GM12873 (cell line): ENCODE measurements around the gene CCNT1.

Source experiments
- TF ChIP-seq, protein P1 (sequence below): IDR thresholded peaks from 2 replicates; pipeline ENCODE4 v1.5.1; 2012; ENCODE audit warnings: low read depth, mild to moderate bottlenecking, moderate library complexity, low read length, control low read depth; ENCODE audit not compliant: insufficient read depth; ENCODE audit errors: missing control alignments

The CCNT1 gene

GRCh38 chr12:48716493-48717251, at the start of gene CCNT1:
Gene CCNT1, minus strand, starts transcription at chr12:48716707. Its CDS starts 32 bp downstream, at chr12:48716675.
- TF ChIP-seq, protein P1, sequence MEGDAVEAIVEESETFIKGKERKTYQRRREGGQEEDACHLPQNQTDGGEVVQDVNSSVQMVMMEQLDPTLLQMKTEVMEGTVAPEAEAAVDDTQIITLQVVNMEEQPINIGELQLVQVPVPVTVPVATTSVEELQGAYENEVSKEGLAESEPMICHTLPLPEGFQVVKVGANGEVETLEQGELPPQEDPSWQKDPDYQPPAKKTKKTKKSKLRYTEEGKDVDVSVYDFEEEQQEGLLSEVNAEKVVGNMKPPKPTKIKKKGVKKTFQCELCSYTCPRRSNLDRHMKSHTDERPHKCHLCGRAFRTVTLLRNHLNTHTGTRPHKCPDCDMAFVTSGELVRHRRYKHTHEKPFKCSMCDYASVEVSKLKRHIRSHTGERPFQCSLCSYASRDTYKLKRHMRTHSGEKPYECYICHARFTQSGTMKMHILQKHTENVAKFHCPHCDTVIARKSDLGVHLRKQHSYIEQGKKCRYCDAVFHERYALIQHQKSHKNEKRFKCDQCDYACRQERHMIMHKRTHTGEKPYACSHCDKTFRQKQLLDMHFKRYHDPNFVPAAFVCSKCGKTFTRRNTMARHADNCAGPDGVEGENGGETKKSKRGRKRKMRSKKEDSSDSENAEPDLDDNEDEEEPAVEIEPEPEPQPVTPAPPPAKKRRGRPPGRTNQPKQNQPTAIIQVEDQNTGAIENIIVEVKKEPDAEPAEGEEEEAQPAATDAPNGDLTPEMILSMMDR: peak; percentile 31

GRCh38 chr12:48765753-48766162, 49.3 kb upstream of the CCNT1 start:
- TF ChIP-seq, protein P1: no peak

GRCh38 chr12:48764521-48764920, 48.0 kb upstream of the CCNT1 start:
- TF ChIP-seq, protein P1: no peak

- TF ChIP-seq, protein P1: no peak
Measured at GRCh38 chr12:48758737-48759136, 42.2 kb upstream of the CCNT1 start.

DNA sequence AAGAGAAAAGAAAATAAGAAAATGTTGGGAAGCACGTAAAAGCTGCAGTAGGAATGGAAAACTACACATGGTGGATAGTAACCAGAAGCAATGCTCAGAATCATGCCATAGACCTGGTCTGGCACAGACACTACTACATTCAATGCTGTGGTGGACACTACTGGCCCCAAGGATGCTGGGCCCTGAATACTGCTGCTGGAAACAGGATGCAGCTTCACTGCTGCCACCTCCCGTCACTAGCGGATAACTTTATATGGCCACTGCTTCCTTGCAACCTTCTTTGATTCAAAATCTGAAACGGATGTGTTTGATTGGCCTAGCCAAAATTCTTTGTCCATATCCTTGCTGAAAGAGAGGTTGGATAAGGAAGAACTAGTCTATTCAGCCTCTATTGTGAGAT, 41.7 kb upstream of the CCNT1 start:
- TF ChIP-seq, protein P1: no peak

GRCh38 chr12:48750769-48751356, 34.4 kb upstream of the CCNT1 start:
- TF ChIP-seq, protein P1: no peak

- TF ChIP-seq, protein P1: no peak
Measured at GRCh38 chr12:48750215-48750614, 33.7 kb upstream of the CCNT1 start.
